Nucleus accumbens (tissue), 56 donors: ENCODE measurements around the gene ADAMTS19.
A peak's percentile ranks its signal among the peaks of the same experiment; 100 is the strongest.

Experiments used
- DNase-seq, 56 donors: peaks; one replicate each; lab custom pipeline; 2025; lab: John Stamatoyannopoulos, UW

ADAMTS19 gene

DNA sequence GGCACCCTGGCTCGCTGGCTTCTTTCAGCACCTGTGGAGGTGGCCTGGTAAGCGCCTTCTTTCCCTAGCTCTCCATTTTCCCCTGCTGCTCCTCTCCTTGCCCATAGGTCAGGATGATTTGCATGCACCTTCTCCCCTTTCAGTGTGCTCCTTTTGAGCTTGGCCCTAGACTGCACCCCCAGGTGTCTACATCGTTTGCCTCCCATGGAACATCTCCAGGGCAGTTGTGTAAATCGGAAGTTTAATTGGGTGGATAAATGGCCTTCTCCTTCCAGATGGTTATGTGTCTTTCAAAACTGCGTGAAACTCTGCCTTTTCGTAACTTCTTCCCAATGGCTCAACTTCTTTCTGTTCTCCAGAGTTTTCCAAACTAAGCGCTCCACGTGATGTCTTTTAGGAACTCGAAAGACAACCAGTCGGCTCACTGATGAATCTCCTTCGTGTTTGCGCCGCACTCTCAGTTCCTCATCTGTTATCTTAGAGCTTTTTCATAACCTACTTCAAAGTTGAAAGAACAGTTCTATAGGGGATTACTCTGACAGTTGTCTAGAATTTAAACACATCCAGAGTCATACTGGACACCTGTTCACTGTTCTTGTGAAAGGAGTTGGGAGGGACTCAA, 1.7 kb downstream of the ADAMTS19 start:
- peak in 2 of 56 donors; percentile 8 to 10 for DNase-seq

DNA sequence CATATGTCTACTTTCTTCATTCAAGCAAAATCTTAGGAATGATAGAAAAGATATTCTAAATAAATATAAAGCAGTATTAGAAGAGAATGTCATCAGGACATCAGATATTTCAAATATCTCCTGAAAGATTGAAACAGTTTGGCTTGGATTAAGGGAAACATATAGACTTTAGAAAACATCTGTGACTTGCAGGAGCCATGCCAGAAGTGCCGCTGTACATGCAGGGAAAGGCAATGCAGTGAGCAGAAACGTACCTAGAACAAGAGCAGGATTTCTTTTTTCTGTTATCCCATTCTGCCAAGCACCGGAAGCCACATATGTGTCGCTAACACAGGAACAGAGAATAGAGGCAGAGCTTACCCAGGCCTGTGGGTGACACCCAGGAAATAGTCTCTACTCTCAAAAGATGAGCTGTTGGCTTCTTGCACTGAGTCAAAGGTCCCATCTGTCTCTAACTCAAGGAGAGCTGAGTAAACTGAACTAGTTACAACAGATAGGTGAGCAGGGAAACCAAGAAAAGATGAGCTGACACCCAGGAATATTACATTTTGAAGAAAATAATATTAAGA, 5.8 kb downstream of the ADAMTS19 start:
- DNase-seq = no peak

DNA sequence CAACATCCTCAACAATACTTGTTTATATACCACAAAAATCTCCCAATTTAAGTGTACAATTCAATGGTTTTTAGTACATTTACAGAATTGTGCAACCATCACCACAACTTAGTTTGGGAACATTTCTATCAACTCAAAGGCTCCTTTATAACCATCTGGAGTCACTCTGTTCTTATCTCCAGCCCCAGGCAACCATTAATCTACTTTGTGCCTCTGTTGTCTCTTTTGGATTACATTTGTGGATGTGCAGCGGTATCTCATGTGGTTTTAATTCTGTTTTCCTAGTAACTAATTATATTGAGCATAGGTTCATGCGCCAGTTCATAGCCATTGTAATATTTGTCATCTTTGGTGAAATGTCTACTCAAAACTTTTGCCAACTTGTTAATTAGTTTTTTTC, 14.4 kb downstream of the ADAMTS19 start:
- no peak for DNase-seq

DNA sequence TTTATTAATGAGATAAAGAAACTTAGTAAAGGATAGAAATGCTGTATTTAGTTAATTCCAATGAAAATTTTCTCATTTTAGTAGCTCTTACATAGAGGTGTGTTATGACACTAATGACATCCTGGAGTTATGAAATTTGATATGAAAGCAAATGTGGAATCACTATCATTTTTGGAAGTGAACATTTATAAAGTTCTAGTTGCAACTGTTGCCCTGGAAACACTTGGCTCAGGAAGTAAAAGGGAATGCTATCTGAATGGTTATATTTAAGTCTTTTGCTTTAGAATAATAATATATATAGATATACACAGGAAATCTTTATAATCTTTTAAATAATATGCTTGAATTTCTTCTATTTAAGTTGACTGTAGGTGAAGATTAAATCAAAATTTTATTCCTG, 16.7 kb downstream of the ADAMTS19 start:
- no peak for DNase-seq

DNA sequence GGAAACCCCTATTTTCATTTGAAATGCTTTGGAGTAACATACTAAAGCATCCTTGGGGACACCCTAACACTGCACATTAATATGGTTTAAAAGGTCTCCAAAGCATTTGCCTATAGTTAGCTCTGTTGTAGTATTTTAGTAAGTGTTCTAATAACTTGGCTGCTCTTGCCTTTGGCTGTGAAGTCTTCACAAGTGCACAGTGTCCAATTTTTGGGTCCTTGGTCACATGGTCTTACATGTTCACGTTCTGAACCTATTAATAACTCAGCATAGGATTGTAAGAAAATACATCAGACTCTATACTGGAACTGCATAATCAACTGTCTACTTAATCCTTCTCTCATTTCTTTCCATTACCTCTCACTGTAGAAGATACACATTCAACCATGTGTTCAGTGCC, 17.4 kb downstream of the ADAMTS19 start:
- DNase-seq = no peak

DNA sequence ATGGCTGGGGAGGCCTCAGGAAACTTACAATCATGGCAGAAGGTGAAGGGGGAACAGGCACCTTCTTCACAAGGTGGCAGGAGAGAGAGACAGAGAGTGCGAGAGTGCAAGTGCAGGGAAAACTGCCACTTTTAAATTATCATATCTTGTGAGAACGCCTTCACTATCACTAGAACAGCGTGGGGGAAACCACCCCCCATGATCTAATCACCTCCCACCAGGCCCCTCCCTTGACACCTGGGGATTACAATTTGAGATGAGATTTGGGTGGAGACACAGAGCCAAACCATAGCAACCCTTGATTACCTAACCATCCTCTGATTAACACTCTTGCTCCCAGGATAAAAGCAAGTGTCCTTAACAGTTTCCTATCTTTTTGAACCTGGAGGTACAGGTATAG, 21.1 kb downstream of the ADAMTS19 start:
- DNase-seq = peak in 13 of 56 donors; percentile 1 to 54 (median 7)

DNA sequence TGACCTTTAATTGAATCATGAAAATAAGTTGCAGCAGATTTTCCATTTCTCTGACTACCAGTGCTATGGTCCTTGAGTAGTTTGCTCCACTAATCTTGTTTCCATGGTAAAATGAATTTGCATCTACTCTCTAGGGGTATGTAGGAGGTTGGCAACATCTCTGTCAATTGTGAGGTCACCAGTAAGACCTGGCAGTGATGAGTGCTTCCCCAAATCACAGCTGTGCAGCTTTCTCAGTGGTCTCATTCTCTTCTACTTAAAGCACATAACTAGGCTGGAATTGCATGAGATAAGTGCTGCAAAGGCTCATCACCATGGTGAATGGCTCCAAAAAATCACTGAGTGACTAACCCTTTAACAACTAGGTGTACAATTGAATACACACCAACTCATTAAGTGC, 36.3 kb downstream of the ADAMTS19 start:
- DNase-seq = peak in 1 of 56 donors; percentile 8

DNA sequence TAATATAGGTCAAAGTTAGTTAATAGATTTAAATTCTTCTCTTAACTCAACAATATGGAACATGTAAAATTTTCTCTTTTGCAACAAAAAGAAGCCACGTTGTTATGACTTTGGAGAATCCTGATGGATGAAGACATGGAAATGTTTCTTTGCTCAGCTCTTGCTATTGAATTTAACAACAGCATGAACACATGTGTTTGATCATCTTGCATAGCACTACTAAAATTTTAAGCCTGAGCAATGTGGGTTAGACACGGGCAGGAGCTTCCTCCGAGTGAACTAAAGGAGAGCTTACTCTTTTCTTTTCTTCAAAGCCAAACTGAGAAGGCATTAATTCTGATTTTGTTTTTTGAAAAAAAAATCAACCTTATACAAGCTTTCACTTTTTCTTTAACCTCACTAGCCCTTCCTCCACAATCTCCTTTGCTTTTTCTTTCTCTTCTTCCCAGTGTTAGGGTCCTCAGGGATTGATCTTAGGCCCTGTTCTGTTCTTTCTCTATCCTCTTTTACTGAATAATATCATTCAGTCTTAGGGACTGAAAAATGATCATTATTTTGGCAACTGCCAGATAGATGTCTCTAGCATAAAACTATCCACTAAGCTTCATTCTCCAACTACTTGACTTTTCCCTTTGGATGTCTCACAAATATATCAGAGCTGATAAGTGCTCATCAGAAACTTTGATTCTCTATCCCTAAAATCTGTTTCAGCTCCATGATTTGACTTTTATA, 36.9 kb downstream of the ADAMTS19 start:
- DNase-seq = no peak

DNA sequence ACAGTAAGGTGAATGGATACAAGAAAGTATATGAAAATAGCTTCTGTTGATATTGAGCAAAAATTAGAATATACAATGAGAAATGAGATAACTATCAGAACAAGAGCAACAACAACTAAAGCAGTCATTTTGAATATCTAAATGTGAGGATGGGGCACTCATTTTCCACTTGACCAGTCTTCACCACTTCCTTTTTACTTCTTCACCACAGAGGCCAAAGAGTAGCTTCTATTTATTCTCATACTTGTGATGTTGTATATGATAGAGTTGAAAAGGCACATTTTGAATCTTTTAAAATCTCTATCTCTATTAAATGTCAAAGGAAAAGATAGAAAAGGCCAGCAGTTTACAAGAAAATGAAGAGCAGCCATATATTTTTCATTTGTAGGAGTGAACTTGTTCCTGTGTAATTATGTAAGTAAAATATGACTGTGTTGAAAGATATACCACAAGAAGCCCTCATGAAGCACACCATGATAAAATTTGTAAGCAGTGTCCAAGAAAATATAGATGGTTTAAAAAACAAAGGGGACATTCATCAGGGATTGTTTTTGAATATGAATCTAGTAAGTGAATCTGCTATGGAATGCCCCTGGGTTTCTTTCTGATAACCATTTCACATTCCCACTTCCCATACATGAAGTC, 39.2 kb downstream of the ADAMTS19 start:
- DNase-seq = no peak

DNA sequence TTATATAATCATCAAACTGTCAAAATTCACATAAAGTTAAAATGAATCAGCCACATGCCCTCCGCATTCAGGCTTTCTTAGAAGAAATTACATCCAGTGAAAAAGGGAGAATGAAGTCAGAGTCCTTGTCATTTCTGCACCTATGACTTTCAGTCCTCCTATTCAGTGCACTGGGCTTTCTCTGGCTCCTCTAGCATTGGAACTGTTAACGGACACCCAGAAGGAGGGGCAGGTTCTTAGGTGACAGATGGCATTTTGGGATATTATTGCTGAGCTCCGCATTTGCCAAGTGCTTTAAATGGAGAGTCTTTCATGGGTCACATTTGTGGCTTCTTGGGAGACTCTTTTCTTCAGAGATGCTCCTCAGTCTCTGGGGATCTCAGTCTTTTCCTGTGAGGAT, 40.0 kb downstream of the ADAMTS19 start:
- DNase-seq = no peak

DNA sequence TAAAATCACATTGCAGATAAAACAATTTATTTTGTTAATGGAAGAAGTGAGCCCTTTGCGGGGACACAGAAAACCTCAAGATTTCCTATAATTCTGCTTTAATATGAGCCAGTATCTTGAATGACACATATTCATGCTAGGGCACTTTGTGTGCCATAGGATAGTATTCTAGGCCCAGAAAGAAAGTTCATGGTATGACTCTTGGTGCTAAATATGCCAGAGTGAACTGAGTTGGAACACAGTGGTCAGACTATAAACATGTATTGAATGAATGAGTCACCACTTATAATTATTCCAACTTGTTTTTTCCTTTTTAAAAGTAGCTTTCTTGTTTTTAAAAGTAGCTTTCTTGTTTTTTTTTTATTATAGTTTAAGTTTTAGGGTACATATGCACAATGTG, 46.0 kb downstream of the ADAMTS19 start:
- no peak for DNase-seq

DNA sequence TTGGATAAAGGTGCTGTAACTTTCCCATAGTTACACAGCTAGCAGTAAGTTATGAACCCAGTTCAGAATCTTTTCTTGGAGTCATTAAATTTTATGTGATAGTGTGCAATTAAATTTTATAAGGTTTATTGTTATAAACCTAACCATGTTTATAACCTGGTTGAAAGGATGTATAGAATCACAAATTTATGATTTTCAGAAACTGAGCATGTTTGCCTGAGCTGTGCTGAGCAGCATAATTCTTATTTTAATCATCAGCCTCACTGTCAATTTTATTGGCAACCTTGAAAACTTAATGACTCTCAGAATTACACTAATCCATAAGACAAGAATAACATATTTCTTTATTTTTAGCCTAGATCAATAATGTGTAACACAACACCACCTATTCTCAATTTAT, 46.9 kb downstream of the ADAMTS19 start:
- DNase-seq = no peak

DNA sequence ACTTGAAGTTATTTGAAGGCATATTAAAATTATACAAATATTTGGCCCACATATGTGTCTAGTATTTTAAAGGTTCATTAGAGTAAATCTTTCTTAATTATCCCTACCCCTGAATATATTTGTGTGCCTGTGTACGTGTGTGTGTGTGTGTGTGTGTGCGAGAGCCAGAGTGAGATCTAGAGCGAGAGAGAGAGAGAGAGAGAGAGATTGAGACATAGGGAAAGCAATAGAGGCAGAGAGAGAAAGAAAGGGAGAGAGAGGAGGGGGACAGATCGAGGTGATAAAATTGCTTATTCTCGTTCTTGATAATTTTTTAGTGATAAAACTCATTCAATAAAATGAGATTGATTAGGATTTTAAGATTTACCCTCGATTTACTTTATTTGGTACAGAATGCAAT, 47.4 kb downstream of the ADAMTS19 start:
- DNase-seq = no peak

DNA sequence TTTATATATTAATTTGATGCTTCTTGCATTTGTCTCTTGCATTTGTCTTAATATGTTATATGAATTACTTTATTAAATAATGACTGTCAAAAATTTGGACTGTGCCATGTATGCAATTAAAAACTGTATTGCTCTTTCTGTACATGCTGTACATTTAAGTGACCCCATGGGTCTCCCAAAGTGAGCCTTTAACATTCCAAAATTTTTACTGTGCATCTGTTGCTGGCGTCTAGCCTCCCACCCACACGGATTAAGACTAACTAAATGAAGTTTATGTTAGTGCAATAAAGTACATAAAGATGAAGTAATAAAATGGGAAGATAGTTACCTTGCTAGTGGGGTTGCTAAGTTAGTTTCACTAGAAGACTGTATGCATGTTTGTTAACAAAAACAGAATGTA, 48.5 kb downstream of the ADAMTS19 start:
- DNase-seq = no peak

DNA sequence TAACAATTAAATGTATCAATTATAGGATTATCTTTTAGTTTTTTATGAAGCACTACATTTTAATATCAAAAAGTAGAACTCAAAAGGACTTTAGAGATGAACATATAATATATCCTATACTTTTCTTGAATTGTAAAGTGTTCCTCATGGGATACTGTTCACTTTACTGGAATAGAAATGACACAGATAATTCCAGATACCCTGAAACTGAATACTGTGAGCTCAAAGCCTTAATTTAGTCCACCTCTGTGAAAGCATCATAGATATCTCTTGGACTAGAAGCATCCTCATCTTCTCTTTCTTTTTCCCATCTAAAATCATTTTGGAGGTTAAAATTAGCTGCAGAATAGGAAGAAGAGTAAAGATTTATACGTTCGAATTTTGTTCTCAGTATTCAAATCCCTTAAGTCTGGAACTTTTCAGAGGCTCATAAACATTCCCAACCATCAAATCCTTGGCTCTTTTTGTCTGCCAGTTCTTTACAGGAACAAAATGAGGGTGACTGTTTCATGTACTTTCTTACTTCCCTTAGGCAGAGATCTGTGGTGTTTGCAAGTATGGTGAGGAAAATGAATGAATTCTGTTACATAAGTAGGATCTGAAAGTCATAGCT, 49.4 kb downstream of the ADAMTS19 start:
- no peak for DNase-seq

DNA sequence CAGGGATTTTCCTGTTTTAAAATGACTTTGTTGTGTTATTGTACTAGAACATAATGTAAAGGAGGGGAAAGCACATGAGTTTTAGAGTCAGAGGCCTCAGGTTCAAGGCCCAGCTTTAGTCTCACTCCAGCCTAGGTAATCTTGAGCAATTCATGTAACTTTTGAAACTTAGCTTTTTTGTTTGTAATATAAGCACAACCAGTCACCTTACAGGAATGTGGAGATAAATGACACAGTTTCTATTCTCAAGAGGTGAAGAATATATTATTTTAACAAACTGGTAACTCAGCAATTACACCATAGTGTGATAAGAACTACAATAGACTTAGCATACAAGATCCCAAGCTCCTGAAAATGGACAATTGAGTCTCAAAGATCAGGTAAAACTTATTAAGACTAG, 51.2 kb downstream of the ADAMTS19 start:
- no peak for DNase-seq

DNA sequence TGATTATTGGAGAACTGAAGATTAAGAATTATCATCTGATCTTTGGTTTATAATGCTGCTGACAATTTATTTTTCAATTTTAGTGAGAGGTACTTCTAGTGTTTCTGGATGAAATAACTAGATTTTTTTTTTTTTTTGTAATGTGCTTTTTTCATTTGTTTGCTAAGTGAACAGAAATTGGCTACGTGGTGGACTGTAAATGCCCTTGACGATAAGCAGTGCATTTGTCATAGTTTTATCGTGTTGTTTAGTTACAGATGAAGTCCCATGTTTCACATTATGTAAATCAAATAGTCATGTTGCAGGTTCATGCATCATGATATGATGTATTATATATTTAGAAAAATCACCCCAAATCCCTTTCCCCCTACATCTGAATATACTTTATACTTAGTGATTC, 81.0 kb downstream of the ADAMTS19 start:
- DNase-seq = no peak

DNA sequence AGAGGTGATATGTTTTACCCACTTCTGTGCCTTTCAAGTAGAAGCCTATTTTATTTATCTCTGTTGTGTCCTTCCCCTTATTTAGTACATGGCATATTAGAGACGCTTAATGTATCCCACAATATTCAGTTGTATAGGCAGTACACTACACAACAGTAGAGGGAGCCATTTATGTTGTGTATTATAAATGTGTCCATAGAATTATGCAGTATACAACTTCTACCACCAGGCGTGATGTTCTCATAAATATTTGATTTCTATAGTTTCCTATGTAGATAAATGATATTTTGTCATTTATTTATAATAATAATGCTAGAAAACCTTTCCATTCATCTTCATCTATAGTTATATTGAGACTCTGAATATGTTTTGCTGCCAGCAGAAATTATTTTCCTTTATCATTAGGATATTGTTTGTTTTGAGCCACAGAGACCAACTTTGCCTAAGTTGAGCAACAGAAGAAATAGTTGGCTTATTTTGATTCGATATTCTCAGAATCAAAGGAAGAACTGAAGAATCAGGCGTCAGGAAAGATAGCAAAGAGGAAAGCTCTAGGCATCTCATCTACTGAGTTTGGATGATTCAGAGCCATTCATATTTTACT, 81.7 kb downstream of the ADAMTS19 start:
- DNase-seq = no peak

DNA sequence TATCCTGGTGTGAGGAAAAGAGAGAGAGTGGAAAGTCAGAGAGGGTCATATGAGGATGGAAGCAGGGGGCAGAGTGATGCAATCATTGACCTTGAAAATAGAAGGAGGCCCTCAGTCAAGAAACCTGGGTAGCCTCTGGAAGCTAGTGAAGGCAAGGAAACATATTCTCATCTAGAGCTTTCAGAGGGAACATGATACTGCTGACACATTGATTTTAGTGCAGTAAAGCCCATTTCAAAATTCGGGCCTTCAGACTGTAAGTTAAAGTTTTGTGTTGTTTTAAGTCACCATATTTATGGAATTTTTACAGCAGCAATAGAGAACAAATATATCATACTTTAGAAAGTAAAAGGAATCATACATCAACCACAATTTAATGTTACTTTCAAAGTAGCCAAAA, 87.0 kb downstream of the ADAMTS19 start:
- no peak for DNase-seq

DNA sequence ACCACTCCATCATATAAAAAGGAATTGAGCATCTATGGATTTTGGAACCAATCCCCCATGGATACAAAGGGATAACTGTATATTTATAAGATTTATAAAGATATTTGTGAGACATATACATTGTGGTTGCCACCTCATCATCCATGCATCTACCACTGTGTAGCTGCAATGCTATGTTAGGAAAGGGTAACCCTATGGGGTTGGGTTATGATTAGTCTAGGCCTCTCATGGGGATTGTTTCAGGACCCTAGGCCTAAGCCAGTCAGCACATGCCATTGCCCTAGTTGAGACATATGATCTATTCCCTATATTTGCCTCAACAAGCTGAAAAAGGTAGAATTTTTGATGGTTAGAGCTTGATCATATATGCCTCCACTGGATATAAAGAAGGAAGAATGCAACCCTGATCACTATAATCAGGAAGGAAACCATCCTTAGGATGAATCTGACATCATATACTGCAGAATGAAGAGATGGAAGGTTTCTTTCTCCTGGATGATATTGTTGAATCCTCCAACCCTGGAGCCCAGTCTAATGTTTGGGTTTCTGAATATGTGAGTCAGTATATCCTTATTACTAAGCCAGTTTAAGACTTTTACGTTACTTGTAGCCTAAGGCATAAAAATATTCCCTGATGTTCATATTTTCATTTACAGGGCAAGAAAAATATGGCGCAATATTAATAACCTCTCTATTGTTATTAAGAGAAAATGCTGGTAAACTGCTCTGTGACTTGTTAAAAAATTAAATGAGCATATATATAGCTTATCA, 94.2 kb downstream of the ADAMTS19 start:
- no peak for DNase-seq
